IPS-18a (cell line): ENCODE results near the gene MYO1G.
"Not testable (repeated sequence)": the region's sequence is repeated elsewhere in the genome, so short reads cannot be mapped to it uniquely, and the experiment has no call there.

Experiments
- H3K27ac ChIP-seq: one replicate; pipeline ENCODE4 v1.5.1; 2013; ENCODE audit warnings: low read length
- H3K27me3 ChIP-seq: one replicate; pipeline ENCODE4 v1.6.1; 2013; ENCODE audit warnings: mild to moderate bottlenecking, low read length; ENCODE audit not compliant: control insufficient read depth, insufficient read depth
- H3K36me3 ChIP-seq: one replicate; pipeline ENCODE4 v1.6.1; 2013; ENCODE audit warnings: low read depth, low read length; ENCODE audit not compliant: control insufficient read depth
- H3K4me1 ChIP-seq: one replicate; pipeline ENCODE4 v1.6.1; 2013; ENCODE audit warnings: low read depth, low read length; ENCODE audit not compliant: control insufficient read depth
- H3K4me3 ChIP-seq: one replicate; pipeline ENCODE4 v1.5.1; 2013; ENCODE audit warnings: low read length
- H3K9ac ChIP-seq: one replicate; pipeline ENCODE4 v1.6.1; 2013; ENCODE audit warnings: mild to moderate bottlenecking, low read length, moderate library complexity
- H3K9me3 ChIP-seq: one replicate; pipeline ENCODE4 v1.6.1; 2013; ENCODE audit warnings: low read depth, low read length; ENCODE audit not compliant: control insufficient read depth

MYO1G gene

DNA sequence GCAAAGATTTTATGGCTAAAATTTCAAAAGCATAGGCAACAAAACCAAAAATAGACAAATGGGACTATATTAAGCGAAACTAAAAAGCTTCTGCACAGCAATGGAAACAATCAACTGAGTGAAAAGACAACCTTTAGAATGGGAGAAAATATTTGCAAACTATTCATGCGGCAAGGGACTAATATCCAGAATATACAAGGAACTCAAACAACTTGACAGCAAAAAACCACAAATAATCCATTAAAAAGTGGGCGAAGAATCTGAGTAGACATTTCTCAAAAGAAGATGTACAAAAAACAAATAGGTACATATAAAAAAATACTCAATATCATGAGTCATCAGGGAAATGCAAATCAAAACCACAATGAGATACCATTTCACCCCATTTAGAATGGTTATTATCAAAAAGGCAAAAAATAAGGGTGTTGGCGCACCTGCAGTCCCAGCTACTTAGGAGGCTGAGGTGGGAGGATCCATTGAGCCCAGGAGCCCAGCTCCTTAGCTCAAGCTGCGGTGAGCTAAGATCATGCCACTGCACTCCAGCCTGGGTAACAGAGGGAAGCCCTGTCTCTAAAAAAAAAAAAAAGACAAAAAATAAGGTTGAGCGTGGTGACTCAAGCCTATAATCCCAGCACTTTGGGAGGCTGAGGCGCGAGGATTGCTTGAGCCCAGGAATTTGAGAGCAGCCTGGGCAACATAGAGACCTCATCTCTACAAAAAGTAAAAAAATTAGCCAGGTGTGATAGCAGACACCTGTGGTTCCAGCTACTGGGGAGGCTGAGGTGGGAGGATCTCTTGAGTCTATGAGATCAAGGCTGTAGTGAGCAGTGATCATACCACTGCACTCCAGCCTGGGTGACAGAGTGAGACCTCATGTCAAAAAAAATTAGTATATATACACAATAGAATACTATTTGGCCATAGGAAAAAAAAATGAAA is 17.0 kb upstream of the MYO1G start:
- H3K36me3 ChIP-seq: no peaks in the 10 kb centered on the region
- H3K27me3 ChIP-seq: no peaks in the 10 kb centered on the region
- H3K9me3 ChIP-seq: no peaks in the 10 kb centered on the region
- H3K9ac ChIP-seq: no peak overlapping the region
- no peak overlapping the region for H3K27ac ChIP-seq
- H3K4me3 ChIP-seq: no peak overlapping the region
- no peaks in the 10 kb centered on the region for H3K4me1 ChIP-seq

DNA sequence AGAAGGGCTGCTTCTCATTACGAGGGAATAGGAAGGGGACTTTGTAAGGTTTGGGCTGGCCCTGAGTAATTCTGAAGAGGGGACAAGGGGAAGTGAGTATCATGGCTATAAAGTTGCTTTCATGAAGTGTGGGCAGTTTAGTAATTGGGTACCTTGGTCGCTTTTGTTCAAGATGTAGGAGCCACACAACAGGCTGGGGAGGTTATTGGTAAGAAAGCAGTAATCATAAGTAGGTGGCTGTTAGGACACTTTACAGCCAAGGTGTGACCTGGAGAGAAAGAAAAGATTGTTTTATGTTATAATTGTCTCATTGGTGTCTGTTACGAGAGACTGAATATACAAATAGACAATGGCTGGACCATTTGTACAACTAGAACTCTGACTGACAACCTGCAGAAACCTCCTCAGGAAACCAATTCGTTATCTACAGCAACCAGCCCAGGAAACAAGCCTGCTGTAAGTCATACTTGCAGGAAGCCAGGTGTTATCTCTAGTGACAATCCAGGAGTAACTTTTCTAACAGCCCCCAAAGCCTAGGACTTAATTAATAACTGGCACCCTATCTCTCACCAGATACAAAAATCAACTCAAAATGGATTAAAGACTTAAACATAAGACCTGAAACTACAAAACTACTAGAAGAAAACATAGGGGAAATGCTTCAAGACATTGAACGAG is 16.2 kb upstream of the MYO1G start:
- Histone ChIP-seq H3K27me3 (no peaks in the 10 kb centered on the region), H3K9me3 (no peaks in the 10 kb centered on the region), H3K36me3 (no peaks in the 10 kb centered on the region), H3K4me1 (no peaks in the 10 kb centered on the region), H3K4me3 (no peak overlapping the region), H3K9ac (no peak overlapping the region), H3K27ac (no peak overlapping the region)

DNA sequence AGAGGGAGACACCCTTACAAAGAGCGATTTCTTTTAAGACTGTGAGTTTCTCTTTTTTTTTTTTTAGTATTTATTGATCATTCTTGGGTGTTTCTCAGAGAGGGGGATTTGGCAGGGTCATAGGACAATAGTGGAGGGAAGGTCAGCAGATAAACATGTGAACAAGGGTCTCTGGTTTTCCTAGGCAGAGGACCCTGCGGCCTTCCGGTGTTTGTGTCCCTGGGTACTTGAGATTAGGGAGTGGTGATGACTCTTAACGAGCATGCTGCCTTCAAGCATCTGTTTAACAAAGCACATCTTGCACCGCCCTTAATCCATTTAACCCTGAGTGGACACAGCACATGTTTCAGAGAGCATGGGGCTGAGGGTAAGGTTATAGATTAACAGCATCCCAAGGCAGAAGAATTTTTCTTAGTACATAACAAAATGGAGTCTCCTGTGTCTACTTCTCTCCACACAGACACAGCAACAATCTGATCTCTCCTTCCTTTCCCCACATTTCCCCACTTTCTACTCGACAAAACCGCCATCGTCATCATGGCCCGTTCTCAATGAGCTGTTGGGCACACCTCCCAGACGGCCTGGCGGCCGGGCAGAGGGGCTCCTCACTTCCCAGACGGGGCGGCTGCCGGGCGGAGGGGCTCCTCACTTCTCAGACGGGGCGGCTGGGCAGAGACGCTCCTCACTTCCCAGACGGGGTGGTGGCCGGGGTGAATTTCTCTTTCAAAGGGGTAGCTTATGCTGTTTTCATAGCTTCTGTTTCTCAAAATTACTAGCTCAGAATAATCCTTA is 13.4 kb upstream of the MYO1G start:
- H3K4me1 ChIP-seq, H3K4me3 ChIP-seq, H3K27ac ChIP-seq, H3K36me3 ChIP-seq, H3K9me3 ChIP-seq, H3K9ac ChIP-seq, H3K27me3 ChIP-seq: not testable (repeated sequence)

DNA sequence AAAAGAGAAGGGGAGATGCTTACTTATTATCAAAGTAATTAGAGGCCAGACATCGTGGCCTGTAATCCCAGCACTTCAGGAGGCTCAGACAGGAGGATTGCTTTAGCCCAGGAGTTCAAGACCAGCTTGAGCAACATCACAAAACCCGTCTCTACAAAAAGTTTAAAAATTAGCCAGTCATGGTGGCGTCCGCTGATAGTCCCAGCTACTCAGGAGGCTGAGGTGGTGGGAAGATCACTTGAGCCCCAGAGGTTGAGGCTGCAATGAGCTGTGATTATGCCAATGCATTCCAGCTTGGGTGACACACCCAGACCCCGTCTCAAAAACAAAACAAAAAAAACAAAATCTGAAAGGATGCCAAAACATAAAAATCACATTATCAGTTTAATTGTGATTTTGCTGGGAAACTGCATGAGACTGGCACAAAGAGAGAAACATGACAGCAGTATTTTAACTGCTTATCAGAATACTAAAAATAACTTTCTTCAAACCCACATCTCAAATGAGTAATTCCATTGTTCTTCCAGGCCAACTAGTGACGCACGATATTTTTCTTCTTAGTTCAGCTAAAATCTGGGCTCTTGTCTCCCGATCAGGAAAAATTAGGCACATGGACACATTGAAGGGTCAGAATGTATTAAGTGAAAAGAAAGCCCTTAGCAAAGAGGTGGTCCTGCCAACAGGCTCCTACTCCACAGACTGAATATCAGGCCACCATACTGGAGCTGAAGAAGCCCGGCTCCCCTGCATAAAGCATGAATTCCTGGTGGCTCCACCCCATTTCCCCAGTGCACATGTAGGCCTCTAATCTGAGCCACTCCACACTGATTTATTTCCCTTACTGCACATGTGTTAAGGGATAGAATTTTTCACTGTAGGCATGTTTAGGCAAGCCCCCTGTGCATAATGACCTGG is 11.6 kb upstream of the MYO1G start:
- Histone ChIP-seq H3K9me3 (no peaks in the 10 kb centered on the region), H3K9ac (no peak overlapping the region), H3K36me3 (peaks cover 6% of the 10 kb centered on the region), H3K27me3 (no peaks in the 10 kb centered on the region), H3K27ac (no peak overlapping the region), H3K4me3 (no peak overlapping the region), H3K4me1 (no peaks in the 10 kb centered on the region)

DNA sequence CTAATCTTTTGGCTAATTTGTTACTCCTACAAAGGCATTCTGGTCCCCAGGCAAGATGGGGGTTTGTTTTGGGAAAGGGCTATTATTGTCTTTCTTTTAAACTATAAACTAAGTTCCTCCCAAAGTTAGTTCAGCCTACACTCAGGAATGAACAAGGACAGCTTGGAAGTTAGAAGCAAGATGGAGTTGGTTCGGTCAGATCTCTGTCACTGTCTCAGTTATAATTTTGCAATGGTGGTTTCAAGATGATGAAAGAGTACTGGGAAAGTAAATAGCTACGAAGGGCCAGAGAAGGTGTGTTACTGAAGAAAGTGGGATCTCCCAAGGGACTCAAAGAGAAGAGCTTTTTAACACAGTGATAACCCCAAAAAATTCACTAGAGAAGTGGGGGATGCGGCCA is 10.3 kb upstream of the MYO1G start:
- Histone ChIP-seq H3K4me3 (no peak overlapping the region), H3K4me1 (no peaks in the 10 kb centered on the region), H3K9ac (no peak overlapping the region), H3K9me3 (no peaks in the 10 kb centered on the region), H3K36me3 (peaks cover 18% of the 10 kb centered on the region), H3K27ac (no peak overlapping the region), H3K27me3 (no peaks in the 10 kb centered on the region)

DNA sequence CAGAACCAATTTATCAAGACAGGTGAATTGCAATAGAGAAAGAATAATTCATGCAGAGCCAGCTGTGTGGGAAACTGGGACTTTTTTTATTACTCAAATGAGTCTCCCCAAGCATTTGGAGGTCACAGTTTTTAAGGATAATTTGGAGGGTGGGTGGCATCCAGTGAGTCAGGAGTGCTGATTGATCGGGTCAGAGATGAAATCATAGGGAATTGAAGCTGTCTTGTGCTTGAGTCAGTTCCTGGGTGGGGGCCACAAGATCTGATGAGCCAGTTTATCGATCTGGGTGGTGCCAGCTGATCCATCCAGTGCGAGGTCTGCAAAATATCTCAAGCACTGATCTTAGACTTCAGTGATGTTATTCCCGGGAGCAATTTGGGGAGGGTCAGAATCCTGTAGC is 9.9 kb upstream of the MYO1G start:
- Histone ChIP-seq H3K9me3 (no peaks in the 10 kb centered on the region), H3K4me1 (no peaks in the 10 kb centered on the region), H3K9ac (no peak overlapping the region), H3K27me3 (no peaks in the 10 kb centered on the region), H3K27ac (no peak overlapping the region), H3K36me3 (peaks cover 22% of the 10 kb centered on the region), H3K4me3 (no peak overlapping the region)

DNA sequence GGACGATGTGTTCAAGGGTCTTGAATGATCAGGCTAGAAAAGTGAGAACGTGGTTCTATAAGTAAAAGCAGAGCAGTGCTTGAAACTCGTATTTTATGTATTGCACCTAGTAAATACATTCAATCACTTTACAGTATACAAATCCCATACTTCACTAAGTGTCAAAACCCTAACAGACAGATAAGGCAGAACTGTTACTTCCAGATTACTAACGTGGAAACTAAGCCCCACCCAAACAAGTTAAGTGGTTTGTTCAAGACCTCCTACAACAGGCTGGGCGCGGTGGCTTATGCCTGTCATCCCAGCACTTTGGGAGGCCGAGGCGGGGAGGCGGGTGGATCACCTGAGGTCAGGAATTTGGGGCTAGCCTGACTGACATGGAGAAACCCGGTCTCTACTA is 9.2 kb upstream of the MYO1G start:
- H3K36me3 ChIP-seq: peaks cover 29% of the 10 kb centered on the region
- H3K9me3 ChIP-seq: no peaks in the 10 kb centered on the region
- no peak overlapping the region for H3K27ac ChIP-seq
- no peak overlapping the region for H3K9ac ChIP-seq
- H3K27me3 ChIP-seq: no peaks in the 10 kb centered on the region
- H3K4me1 ChIP-seq: no peaks in the 10 kb centered on the region
- no peak overlapping the region for H3K4me3 ChIP-seq

DNA sequence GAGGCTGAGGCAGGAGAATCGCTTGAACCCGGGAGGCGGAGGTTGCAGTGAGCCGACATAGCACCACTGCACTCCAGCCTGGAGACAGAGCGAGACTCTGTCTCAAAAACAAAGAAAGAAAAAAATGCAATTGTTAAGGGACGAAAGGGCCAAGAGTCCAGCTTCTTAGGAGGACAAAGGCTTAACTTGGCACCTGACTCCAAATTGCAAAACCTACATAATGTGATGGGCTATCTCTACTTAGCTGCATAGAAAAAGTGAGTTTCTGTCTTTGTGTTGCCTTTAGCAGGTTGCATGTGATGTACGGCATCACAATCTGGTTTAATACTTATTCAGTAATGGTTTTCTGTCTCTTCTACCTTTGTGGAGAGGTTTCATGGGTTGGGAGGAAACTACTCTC is 8.6 kb upstream of the MYO1G start:
- Histone ChIP-seq H3K4me1 (no peaks in the 10 kb centered on the region), H3K9me3 (no peaks in the 10 kb centered on the region), H3K4me3 (no peak overlapping the region), H3K27ac (no peak overlapping the region), H3K27me3 (no peaks in the 10 kb centered on the region), H3K9ac (peak overlapping the region; percentile 99), H3K36me3 (peaks cover 35% of the 10 kb centered on the region)

DNA sequence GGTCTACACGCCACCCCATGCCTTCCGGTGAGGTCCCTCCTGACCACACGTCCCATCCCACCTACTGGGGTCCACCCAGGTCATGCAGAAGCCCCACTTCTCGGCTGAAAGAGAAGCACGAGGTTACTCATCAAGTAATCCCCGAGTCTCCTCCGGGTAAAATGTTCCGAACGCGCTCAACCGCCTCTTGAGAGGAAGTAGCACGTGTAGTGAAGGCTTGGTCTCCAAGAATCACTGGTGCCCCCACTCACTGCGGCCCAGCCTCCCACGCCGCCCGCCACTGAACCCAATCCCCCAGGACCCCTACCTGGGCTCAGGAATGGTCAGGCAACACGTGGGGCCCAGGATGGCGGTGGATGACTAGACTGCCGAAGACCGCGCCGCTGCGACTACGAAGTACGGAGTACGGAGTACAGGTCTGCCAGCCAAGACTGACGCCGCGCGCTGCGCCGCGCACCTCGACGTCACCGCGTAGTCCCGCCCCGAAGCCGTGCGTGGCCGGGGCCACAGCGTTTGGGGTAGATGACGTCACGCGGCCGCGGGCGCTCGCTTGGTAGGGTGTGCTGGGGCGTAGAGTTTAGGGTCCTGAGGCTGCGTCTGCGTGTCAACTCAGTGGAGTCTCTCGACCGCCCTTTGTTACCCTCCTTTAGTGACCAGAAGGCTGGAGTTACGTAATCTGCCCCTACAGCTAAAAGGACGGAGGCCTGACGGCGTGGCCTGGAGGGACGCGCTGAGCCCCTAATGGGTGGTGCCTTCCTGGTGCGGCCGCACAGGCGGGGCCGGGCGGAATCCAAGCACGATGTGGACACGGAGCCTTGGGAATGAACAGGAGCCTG is 7.6 kb upstream of the MYO1G start:
- H3K36me3 ChIP-seq: peaks cover 36% of the 10 kb centered on the region
- H3K9ac ChIP-seq: peak overlapping the region; percentile 99
- H3K27me3 ChIP-seq: no peaks in the 10 kb centered on the region
- H3K9me3 ChIP-seq: no peaks in the 10 kb centered on the region
- no peaks in the 10 kb centered on the region for H3K4me1 ChIP-seq
- peak overlapping the region; percentile 99 for H3K4me3 ChIP-seq
- peak overlapping the region; percentile 97 for H3K27ac ChIP-seq

DNA sequence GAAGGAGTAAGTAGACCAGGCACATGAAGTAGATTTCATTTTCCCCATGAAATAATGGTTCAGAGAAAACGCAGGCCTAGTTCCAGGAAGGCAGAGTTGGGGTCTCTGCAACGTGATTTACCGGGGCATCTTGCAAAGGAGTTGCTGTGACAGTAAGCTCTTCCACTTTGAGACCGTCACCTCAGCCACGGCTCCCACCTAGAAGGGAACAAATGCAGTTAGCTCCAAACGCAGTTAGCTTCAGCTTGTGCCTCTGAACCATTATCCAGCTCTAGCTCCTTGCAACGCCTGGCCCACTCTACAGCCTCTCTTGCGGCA is 7.0 kb upstream of the MYO1G start:
- H3K27me3 ChIP-seq: no peaks in the 10 kb centered on the region
- peak overlapping the region; percentile 99 for H3K9ac ChIP-seq
- peaks cover 36% of the 10 kb centered on the region for H3K36me3 ChIP-seq
- H3K4me3 ChIP-seq: peak overlapping the region; percentile 99
- H3K9me3 ChIP-seq: no peaks in the 10 kb centered on the region
- H3K27ac ChIP-seq: peak overlapping the region; percentile 97
- H3K4me1 ChIP-seq: no peaks in the 10 kb centered on the region
